ENCODE data around the gene EXOC4.

Gene EXOC4

GRCh38 chr7:133697585-133697984 is 444.7 kb downstream of the EXOC4 start:
- DNase-seq (ENCODE audit: low read depth in 1 of 2, low spot score in 1 of 2), result no peak

- DNase-seq (ENCODE audit: low read depth in 1 of 2, low spot score in 1 of 2), result no peak
These were observed 445.2 kb downstream of the EXOC4 start for GRCh38 chr7:133698127-133698526.

GRCh38 chr7:133699386-133699785 is 446.5 kb downstream of the EXOC4 start:
- DNase-seq (ENCODE audit: low read depth in 1 of 2, low spot score in 1 of 2), result no peak

- no peak for DNase-seq (ENCODE audit: low read depth in 1 of 2, low spot score in 1 of 2)
These were observed 449.2 kb downstream of the EXOC4 start for GRCh38 chr7:133702078-133702477.

- DNase-seq (ENCODE audit: low read depth in 1 of 2, low spot score in 1 of 2), result no peak
These were observed 450.1 kb downstream of the EXOC4 start for GRCh38 chr7:133702960-133703359.

GRCh38 chr7:133703547-133703946 is 450.7 kb downstream of the EXOC4 start:
- no peak for DNase-seq (ENCODE audit: low read depth in 1 of 2, low spot score in 1 of 2)

- no peak for DNase-seq (ENCODE audit: low read depth in 1 of 2, low spot score in 1 of 2)
These were observed 451.6 kb downstream of the EXOC4 start for GRCh38 chr7:133704453-133704852.

- DNase-seq (ENCODE audit: low read depth in 1 of 2, low spot score in 1 of 2), result no peak
These were observed 452.7 kb downstream of the EXOC4 start for GRCh38 chr7:133705596-133705995.

GRCh38 chr7:133706016-133706415 is 453.1 kb downstream of the EXOC4 start:
- no peak for DNase-seq (ENCODE audit: low read depth in 1 of 2, low spot score in 1 of 2)

GRCh38 chr7:133709036-133709880 is 456.4 kb downstream of the EXOC4 start:
- DNase-seq (ENCODE audit: low read depth in 1 of 2, low spot score in 1 of 2), result no peak

GRCh38 chr7:133712544-133712943 is 459.7 kb downstream of the EXOC4 start:
- no peak for DNase-seq (ENCODE audit: low read depth in 1 of 2, low spot score in 1 of 2)

GRCh38 chr7:133714654-133715053 is 461.8 kb downstream of the EXOC4 start:
- no peak for DNase-seq (ENCODE audit: low read depth in 1 of 2, low spot score in 1 of 2)

GRCh38 chr7:133718131-133718530 is 465.3 kb downstream of the EXOC4 start:
- no peak for DNase-seq (ENCODE audit: low read depth in 1 of 2, low spot score in 1 of 2)

GRCh38 chr7:133723044-133723443 is 470.2 kb downstream of the EXOC4 start:
- no peak for DNase-seq (ENCODE audit: low read depth in 1 of 2, low spot score in 1 of 2)

- DNase-seq (ENCODE audit: low read depth in 1 of 2, low spot score in 1 of 2), result no peak
These were observed 471.3 kb downstream of the EXOC4 start for GRCh38 chr7:133724148-133724547.

- DNase-seq (ENCODE audit: low read depth in 1 of 2, low spot score in 1 of 2), result no peak
These were observed 471.8 kb downstream of the EXOC4 start for GRCh38 chr7:133724694-133725093.

- no peak for DNase-seq (ENCODE audit: low read depth in 1 of 2, low spot score in 1 of 2)
These were observed 474.8 kb downstream of the EXOC4 start for GRCh38 chr7:133727476-133728214.

- DNase-seq (ENCODE audit: low read depth in 1 of 2, low spot score in 1 of 2), result no peak
These were observed 477.5 kb downstream of the EXOC4 start for GRCh38 chr7:133730360-133730759.

GRCh38 chr7:133733401-133733800 is 480.5 kb downstream of the EXOC4 start:
- no peak for DNase-seq (ENCODE audit: low read depth in 1 of 2, low spot score in 1 of 2)

GRCh38 chr7:133735222-133735621 is 482.3 kb downstream of the EXOC4 start:
- DNase-seq (ENCODE audit: low read depth in 1 of 2, low spot score in 1 of 2), result no peak

GRCh38 chr7:133739817-133740216 is 486.9 kb downstream of the EXOC4 start:
- DNase-seq (ENCODE audit: low read depth in 1 of 2, low spot score in 1 of 2), result no peak

- DNase-seq (ENCODE audit: low read depth in 1 of 2, low spot score in 1 of 2), result no peak
These were observed 488.2 kb downstream of the EXOC4 start for GRCh38 chr7:133741078-133741477.

Measured in stimulated activated CD4-positive, alpha-beta T cell treated with anti-CD3 and anti-CD28 coated beads, Interleukin-15, amount 100 ng/mL, for 1 hour (primary cell).